GM12878 (cell line): ENCODE data around the gene TBC1D8. TPM values are rescaled to one million over a fixed set of nuclear protein-coding genes. Genes with fewer than 3 reads are reported as not detected.

Experiments
- ATAC-seq: fragments of 200-7000 bp; cut with Tn5 transposase; 3 replicates; pipeline ENCODE4 v1.9.1; 2020; ENCODE audit warnings: mild to moderate bottlenecking, moderate library complexity
- BruUV-seq: library from RNA; stranded (reverse); fragments of 400-500 nt; replicated peaks from 2 replicates; lab custom pipeline; 2021; lab: Mats Ljungman, UMichigan
- CTCF ChIA-PET: fragments of 300-600 bp; sonication (Branson Sonifier 250); formaldehyde crosslinking; extraction: SDS; loops from one replicate; lab custom pipeline; 2021; ENCODE audit warnings: inconsistent platforms; lab: Yijun Ruan, JAX
- POLR2A ChIA-PET: fragments of 350-600 bp; formaldehyde crosslinking; extraction: SDS; loops from one replicate; lab custom pipeline; 2021; ENCODE audit warnings: inconsistent platforms; lab: Charles Lee
- RAD21 ChIA-PET: fragments of 300-600 bp; sonication (Branson Sonifier 250); formaldehyde crosslinking; loops from one replicate; lab custom pipeline; 2023; ENCODE audit warnings: antibody characterized with exemption; ENCODE audit not compliant: unreplicated experiment; lab: Charles Lee
- SMC1A ChIA-PET: fragments of 300-600 bp; sonication (Branson Sonifier 250); formaldehyde crosslinking; loops from one replicate; lab custom pipeline; 2023; ENCODE audit not compliant: unreplicated experiment, uncharacterized antibody; lab: Charles Lee
- DNase-seq: peaks from one replicate; pipeline ENCODE4 v3.0.0-alpha.2; 2011; ENCODE audit warnings: low read depth, low spot score
- FAIRE-seq: peaks from 3 replicates; lab custom pipeline; 2011; peaks lifted over from hg19 to GRCh38; lab: Jason Lieb, UNC
- H2AFZ ChIP-seq: 2 replicates; pipeline ENCODE4 v1.6.0; 2011; ENCODE audit warnings: low read depth, low read length, control low read depth; ENCODE audit not compliant: control insufficient read depth
- H3K27ac ChIP-seq: 2 replicates; pipeline ENCODE4 v1.5.1; 2011; ENCODE audit warnings: control low read depth; ENCODE audit not compliant: control insufficient read depth, insufficient read depth
- H3K27me3 ChIP-seq, 2 experiments: replicated peaks in 1 of 2; 2 replicates each; pipeline versions ENCODE4 v1.6.0 to v1.6.1; 2011; ENCODE audit warnings: low read length in 1 of 2; ENCODE audit not compliant: control insufficient read depth in 2 of 2, insufficient read depth in 2 of 2
- H3K36me3 ChIP-seq, 2 experiments: 2 replicates each; pipeline ENCODE4 v1.5.1; 2011; ENCODE audit warnings: low read length in 1 of 2; ENCODE audit not compliant: control insufficient read depth in 2 of 2, insufficient read depth in 2 of 2
- H3K4me1 ChIP-seq: 2 replicates; pipeline ENCODE4 v1.6.1; 2011; ENCODE audit warnings: mild to moderate bottlenecking, low read length, moderate library complexity, mixed read lengths; ENCODE audit not compliant: control insufficient read depth, insufficient read depth
- H3K4me2 ChIP-seq: 2 replicates; pipeline ENCODE4 v1.6.0; 2011; ENCODE audit warnings: control low read depth; ENCODE audit not compliant: control insufficient read depth, insufficient read depth
- H3K4me3 ChIP-seq: fragments of 200-600 bp; sonication (generic); 2 replicates; pipeline ENCODE4 v1.5.1; 2016
- H3K79me2 ChIP-seq: 2 replicates; pipeline ENCODE4 v1.6.0; 2011; ENCODE audit warnings: low read length; ENCODE audit not compliant: control insufficient read depth, insufficient read depth
- H3K9ac ChIP-seq: 2 replicates; pipeline ENCODE4 v1.8.0; 2011; ENCODE audit warnings: low read length, control low read depth, mixed read lengths; ENCODE audit not compliant: control insufficient read depth, insufficient read depth
- H3K9me3 ChIP-seq: replicated peaks from 3 replicates; pipeline ENCODE4 v1.5.1; 2011; ENCODE audit warnings: mild to moderate bottlenecking, low read length; ENCODE audit not compliant: control insufficient read depth, insufficient read depth
- H4K20me1 ChIP-seq: 2 replicates; pipeline ENCODE4 v1.6.0; 2011; ENCODE audit not compliant: control insufficient read depth, insufficient read depth
- HDAC6 ChIP-seq: fragments of 200-600 bp; sonication (generic); IDR thresholded peaks from one replicate; pipeline ENCODE4 v1.8.0; 2017; ENCODE audit warnings: antibody characterized with exemption; ENCODE audit not compliant: unreplicated experiment
- IKZF1 ChIP-seq: fragments of 450-650 bp; conservative IDR thresholded peaks from 2 replicates; pipeline ENCODE4 v1.6.1; 2017; ENCODE audit warnings: antibody characterized with exemption, mild to moderate bottlenecking
- RAD51 ChIP-seq: fragments of 450-650 bp; IDR thresholded peaks from 2 replicates; pipeline ENCODE4 v1.6.1; 2016; ENCODE audit warnings: moderate library complexity, mild to moderate bottlenecking, inconsistent platforms
- STAT1 ChIP-seq: fragments of 450-650 bp; conservative IDR thresholded peaks from 2 replicates; pipeline ENCODE4 v1.6.1; 2014; ENCODE audit warnings: antibody characterized with exemption, mild to moderate bottlenecking
- TAF1 ChIP-seq: IDR thresholded peaks from 2 replicates; pipeline ENCODE4 v1.6.1; 2011; ENCODE audit warnings: mild to moderate bottlenecking, low read depth, low read length, borderline replicate concordance
- WGBS: methylation state at CpG from one replicate; pipeline ENCODE4 v1.1.6; 2016; ENCODE audit warnings: low lambda C conversion rate; ENCODE audit not compliant: insufficient replicate concordance, insufficient coverage; ENCODE audit errors: missing lambda C conversion rate; 5-methylcytosine and 5-hydroxymethylcytosine counted together
- in situ Hi-C: fragments of 300-500 bp; cut with MboI; formaldehyde crosslinking; loops from 9 replicates; pipeline ENCODE4 v1.14.3; 2018; ENCODE audit warnings: mixed read lengths
- intact Hi-C: fragments of 100-400 bp; cut with micrococcal nuclease; formaldehyde crosslinking; loops from one replicate; pipeline ENCODE4 v1.14.2; 2022; ENCODE audit not compliant: unreplicated experiment
- polyA plus RNA-seq, 11 experiments: library from polyadenylated mRNA; depleted of rRNA in 4 of 11; unstranded in 6 of 11; stranded (reverse) in 5 of 11; fragments of >200 nt; fragmentation: Nextera tagmentation in 4 of 11; fragmentation: Illumina TruSeq in 1 of 11; extraction: Ambion mirVana in 4 of 11; extraction: Trizol in 1 of 11; gene quantifications; 1 replicate in 1 of 11; 2 replicates in 10 of 11; pipeline versions ENCODE4 v1.2.1 to v1.2.3, GENCODE V29; 2011 to 2016; ENCODE audit warnings: inconsistent platforms in 2 of 11, missing spikeins in 2 of 11, low read depth in 1 of 11
- total RNA-seq, 4 experiments: library from RNA; depleted of rRNA in 3 of 4; stranded (reverse); fragments of >200 nt in 3 of 4; fragmentation: Illumina TruSeq in 1 of 4; extraction: Trizol in 1 of 4; gene quantifications; 2 replicates each; pipeline versions ENCODE4 v1.2.1 to v1.2.3, GENCODE V29; 2013 to 2021
- TF ChIP-seq, protein P1 (sequence below): IDR thresholded peaks from 2 replicates; pipeline ENCODE4 v1.6.1; 2012; ENCODE audit warnings: low read length, inconsistent platforms

Gene TBC1D8
- total and polyA plus RNA-seq, 10 of the 15 experiments (the other 5 are each of a cell fraction or from before 2014, with no cell fraction given), result 0.80 to 4.9 (median 4.4) TPM

- Histone ChIP-seq H3K27ac (no peak overlapping the region), H3K4me2 (no peak overlapping the region), H3K79me2 (no peaks in the 10 kb centered on the region), H3K4me1 (no peaks in the 10 kb centered on the region), H3K9me3 (no peaks in the 10 kb centered on the region; the same call in 2 of the 3 replicates), H4K20me1 (no peaks in the 10 kb centered on the region), H2AFZ (no peak overlapping the region), H3K4me3 (no peak overlapping the region), H3K36me3 (no peaks in the 10 kb centered on the region), H3K9ac (no peak overlapping the region), H3K27me3 (no peaks in the 10 kb centered on the region)
- intact Hi-C loops (no loop called here), in situ Hi-C loops (no loop called here)
- no TSS peak for BruUV-seq
- ChIA-PET SMC1A (interaction anchor here (0.7 to 1.0 kb wide), 2 partner anchors 20 to 43 kb away, joined by 3 read pairs; no protein-coding TSS in a partner anchor), CTCF (interaction anchor here (0.6 to 1.3 kb wide), 3 partner anchors 26 to 151 kb away, joined by 3 read pairs; no protein-coding TSS in a partner anchor), RAD21 (no interaction called here), POLR2A (no interaction called here)
- FAIRE-seq (no peak), DNase-seq (no peak), ATAC-seq (no peak)
- 54% methylated on average over 9 of the region's 9 CpGs for WGBS
- TF ChIP-seq TAF1 (no peak), RAD51 (no peak), HDAC6 (no peak), IKZF1 (no peak), STAT1 (no peak)
- TF ChIP-seq, protein P1, sequence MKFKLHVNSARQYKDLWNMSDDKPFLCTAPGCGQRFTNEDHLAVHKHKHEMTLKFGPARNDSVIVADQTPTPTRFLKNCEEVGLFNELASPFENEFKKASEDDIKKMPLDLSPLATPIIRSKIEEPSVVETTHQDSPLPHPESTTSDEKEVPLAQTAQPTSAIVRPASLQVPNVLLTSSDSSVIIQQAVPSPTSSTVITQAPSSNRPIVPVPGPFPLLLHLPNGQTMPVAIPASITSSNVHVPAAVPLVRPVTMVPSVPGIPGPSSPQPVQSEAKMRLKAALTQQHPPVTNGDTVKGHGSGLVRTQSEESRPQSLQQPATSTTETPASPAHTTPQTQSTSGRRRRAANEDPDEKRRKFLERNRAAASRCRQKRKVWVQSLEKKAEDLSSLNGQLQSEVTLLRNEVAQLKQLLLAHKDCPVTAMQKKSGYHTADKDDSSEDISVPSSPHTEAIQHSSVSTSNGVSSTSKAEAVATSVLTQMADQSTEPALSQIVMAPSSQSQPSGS, result no peak
These were observed 11.6 kb upstream of the TBC1D8 start for GRCh38 chr2:101162561-101163330.
